ENCODE data around the gene POLH.

DNA sequence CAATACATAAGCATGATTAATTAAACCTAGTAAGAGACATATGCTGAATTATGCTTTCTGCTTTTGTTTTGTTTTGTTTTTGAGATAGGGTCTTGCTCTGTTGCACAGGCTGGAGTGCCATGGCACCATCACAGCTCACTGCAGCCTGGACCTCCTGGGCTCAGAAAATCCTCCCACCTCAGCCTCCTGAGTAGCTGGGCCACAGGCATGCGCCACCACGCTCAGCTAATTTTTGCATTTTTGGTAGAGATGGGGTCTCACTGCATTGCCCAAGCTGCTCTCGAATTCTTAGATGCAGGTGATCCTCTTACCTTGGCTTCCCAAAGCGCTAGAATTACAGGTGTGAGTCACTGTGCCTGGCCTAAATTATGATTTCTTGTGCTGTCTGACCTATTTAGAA is 4.0 kb upstream of the POLH start:
- no peak for TF ChIP-seq ARNT (IDR thresholded peaks at IDR 0.05)
- TF ChIP-seq SUZ12 (IDR thresholded peaks at IDR 0.05) = no peak
- no peak for TF ChIP-seq SP1 (IDR thresholded peaks at IDR 0.05)
- TF ChIP-seq LEF1 (IDR thresholded peaks at IDR 0.05; ENCODE audit: borderline replicate concordance) = no peak
- TF ChIP-seq TARDBP (IDR thresholded peaks at IDR 0.05) = no peak
- no peak for TF ChIP-seq HDGF (IDR thresholded peaks at IDR 0.05; ENCODE audit: borderline replicate concordance)
- TF ChIP-seq NFRKB (IDR thresholded peaks at IDR 0.05) = no peak
- no peak for TF ChIP-seq L3MBTL2 (conservative IDR thresholded peaks at IDR 0.05)
- TF ChIP-seq ZNF384 (IDR thresholded peaks at IDR 0.05) = no peak
